HepG2 (cell line): ENCODE measurements around the gene GNG3. TPM values are rescaled to one million over a fixed set of nuclear protein-coding genes. Genes with fewer than 3 reads are reported as not detected.

Source experiments
- ATAC-seq: fragments of 200-7000 bp; cut with Tn5 transposase; 3 replicates; pipeline ENCODE4 v1.9.1; 2020; ENCODE audit warnings: mild to moderate bottlenecking, moderate library complexity
- BruUV-seq: library from RNA; stranded (reverse); fragments of 400-500 nt; replicated peaks from 2 replicates; lab custom pipeline; 2021; lab: Mats Ljungman, UMichigan
- CTCF ChIA-PET: fragments of 300-600 bp; formaldehyde crosslinking; extraction: SDS; loops from one replicate; lab custom pipeline; 2021; ENCODE audit warnings: low total read pairs, inconsistent platforms, low intra/inter-chr PET ratio; lab: Yijun Ruan, JAX
- POLR2A ChIA-PET: fragments of 350-600 bp; sonication (Branson Sonifier 250); formaldehyde crosslinking; loops from one replicate; lab custom pipeline; 2020; ENCODE audit warnings: antibody characterized with exemption, inconsistent platforms; lab: Yijun Ruan, JAX
- DNase-seq: peaks from one replicate; pipeline ENCODE4 v3.0.0-alpha.2; 2015; ENCODE audit warnings: low spot score
- FAIRE-seq: peaks from 3 replicates; lab custom pipeline; 2011; peaks lifted over from hg19 to GRCh38; lab: Jason Lieb, UNC
- H2AFZ ChIP-seq: one replicate; pipeline ENCODE4 v1.6.1; 2011; ENCODE audit warnings: low read length, inconsistent platforms
- H3K27ac ChIP-seq: fragments of 300-600 bp; 3 replicates; pipeline ENCODE4 v1.8.0; 2011; ENCODE audit warnings: mixed run types, mild to moderate bottlenecking, mixed read lengths, low read length, inconsistent platforms; ENCODE audit not compliant: insufficient read depth; ENCODE audit errors: extremely low read length
- H3K27me3 ChIP-seq, 2 experiments: fragments of 200-600 bp in 1 of 2; 2 replicates in 1 of 2; 3 replicates in 1 of 2; pipeline versions ENCODE4 v1.6.0 to v1.8.0; 2011; ENCODE audit warnings: low read length in 2 of 2, mild to moderate bottlenecking in 2 of 2, moderate library complexity in 2 of 2, inconsistent platforms in 1 of 2; ENCODE audit not compliant: insufficient read depth in 2 of 2, control insufficient read depth in 1 of 2
- H3K36me3 ChIP-seq, 2 experiments: fragments of 200-600 bp in 1 of 2; replicated peaks in 1 of 2; 2 replicates in 1 of 2; 3 replicates in 1 of 2; pipeline versions ENCODE4 v1.5.1 to v1.8.0; 2011; ENCODE audit warnings: low read length in 2 of 2, inconsistent platforms in 1 of 2; ENCODE audit not compliant: insufficient read depth in 2 of 2, control insufficient read depth in 1 of 2
- H3K4me1 ChIP-seq: 2 replicates; pipeline ENCODE4 v1.5.1; 2012; ENCODE audit warnings: low read length, inconsistent platforms; ENCODE audit not compliant: insufficient read depth
- H3K4me2 ChIP-seq: 2 replicates; pipeline ENCODE4 v1.6.0; 2011; ENCODE audit warnings: low read depth, low read length, inconsistent platforms
- H3K4me3 ChIP-seq, 3 experiments: fragments of 200-600 bp in 1 of 3; sonication (generic), shearing (Covaris generic) in 1 of 3; replicated peaks in 1 of 3; 2 replicates each; pipeline ENCODE4 v1.5.1; 2011 to 2016; ENCODE audit warnings: low read length in 3 of 3, inconsistent platforms in 2 of 3, low read depth in 2 of 3, mild to moderate bottlenecking in 2 of 3, control low read depth in 1 of 3, mixed read lengths in 1 of 3; ENCODE audit not compliant: insufficient read depth in 1 of 3
- H3K79me2 ChIP-seq: one replicate; pipeline ENCODE4 v1.6.1; 2011; ENCODE audit warnings: low read length, inconsistent platforms; ENCODE audit not compliant: insufficient read depth
- H3K9ac ChIP-seq: 2 replicates; pipeline ENCODE4 v1.6.0; 2011; ENCODE audit warnings: mild to moderate bottlenecking, low read depth, low read length, inconsistent platforms; ENCODE audit not compliant: insufficient read depth
- H3K9me3 ChIP-seq: 2 replicates; pipeline ENCODE4 v1.5.1; 2012; ENCODE audit warnings: mild to moderate bottlenecking, low read length
- H4K20me1 ChIP-seq: 2 replicates; pipeline ENCODE4 v1.6.0; 2011; ENCODE audit warnings: inconsistent platforms, mild to moderate bottlenecking, low read length, moderate library complexity; ENCODE audit not compliant: insufficient read depth
- ARNT ChIP-seq: fragments of 450-650 bp; IDR thresholded peaks from 2 replicates; pipeline ENCODE4 v1.6.1; 2017
- ARNT2 ChIP-seq: sonication (generic); formaldehyde crosslinking; IDR thresholded peaks from 2 replicates; pipeline ENCODE4 v1.8.0; 2022; ENCODE audit warnings: mild to moderate bottlenecking, low read depth, missing genetic modification reagents, moderate library complexity
- BRF2 ChIP-seq: sonication (generic); formaldehyde crosslinking; IDR thresholded peaks from 2 replicates; pipeline ENCODE4 v1.8.1; 2022; ENCODE audit warnings: mild to moderate bottlenecking, missing genetic modification reagents
- CHCHD3 ChIP-seq: sonication (generic); formaldehyde crosslinking; IDR thresholded peaks from 2 replicates; pipeline ENCODE4 v1.8.0; 2022; ENCODE audit warnings: mild to moderate bottlenecking, missing genetic modification reagents, moderate library complexity
- FOXP1 ChIP-seq, 2 experiments: fragments of 450-650 bp in 1 of 2; IDR thresholded peaks; 2 replicates each; pipeline ENCODE4 v1.6.1; 2017 to 2018; ENCODE audit warnings: antibody characterized with exemption in 1 of 2
- IRF2 ChIP-seq: IDR thresholded peaks from 2 replicates; pipeline ENCODE4 v1.6.1; 2018; ENCODE audit warnings: missing genetic modification reagents, missing compliant biosample characterization
- KLF12 ChIP-seq: sonication (generic); formaldehyde crosslinking; IDR thresholded peaks from 2 replicates; pipeline ENCODE4 v1.4.0; 2020; ENCODE audit warnings: missing genetic modification reagents, borderline replicate concordance
- MIXL1 ChIP-seq: IDR thresholded peaks from 2 replicates; pipeline ENCODE4 v1.6.1; 2016
- MTF2 ChIP-seq: sonication (generic); formaldehyde crosslinking; IDR thresholded peaks from 2 replicates; pipeline ENCODE4 v1.5.0; 2020; ENCODE audit warnings: missing genetic modification reagents, borderline replicate concordance
- PHF20 ChIP-seq: sonication (generic); formaldehyde crosslinking; IDR thresholded peaks from 2 replicates; pipeline ENCODE4 v1.5.0; 2020; ENCODE audit warnings: mild to moderate bottlenecking, missing genetic modification reagents
- PRDM10 ChIP-seq: sonication (generic); formaldehyde crosslinking; IDR thresholded peaks from 2 replicates; pipeline ENCODE4 v1.4.0; 2020; ENCODE audit warnings: low read depth, missing genetic modification reagents
- REXO4 ChIP-seq: sonication (generic); formaldehyde crosslinking; IDR thresholded peaks from 2 replicates; pipeline ENCODE4 v1.8.0; 2022; ENCODE audit warnings: missing genetic modification reagents, mild to moderate bottlenecking, borderline replicate concordance
- RORA ChIP-seq: sonication (generic); formaldehyde crosslinking; IDR thresholded peaks from 2 replicates; pipeline ENCODE4 v1.5.0; 2020; ENCODE audit warnings: mild to moderate bottlenecking, missing genetic modification reagents, moderate library complexity
- SAP130 ChIP-seq: IDR thresholded peaks from 2 replicates; pipeline ENCODE4 v1.6.1; 2016; ENCODE audit warnings: low read depth
- SKI ChIP-seq: fragments of 450-650 bp; IDR thresholded peaks from one replicate; pipeline ENCODE4 v1.6.1; 2018; ENCODE audit warnings: mild to moderate bottlenecking; ENCODE audit not compliant: partially characterized antibody
- TCF7 ChIP-seq: sonication (generic); IDR thresholded peaks from 2 replicates; pipeline ENCODE4 v1.6.1; 2016; ENCODE audit warnings: antibody characterized with exemption, low read depth
- ZBTB7A ChIP-seq: sonication (generic); formaldehyde crosslinking; IDR thresholded peaks from 2 replicates; pipeline ENCODE4 v1.8.0; 2022; ENCODE audit warnings: mild to moderate bottlenecking, missing genetic modification reagents
- ZMYM3 ChIP-seq: sonication (generic); formaldehyde crosslinking; IDR thresholded peaks from 2 replicates; pipeline ENCODE4 v1.5.1; 2020; ENCODE audit warnings: mild to moderate bottlenecking, missing genetic modification reagents
- ZNF296 ChIP-seq: sonication (generic); formaldehyde crosslinking; conservative IDR thresholded peaks from 2 replicates; pipeline ENCODE4 v1.5.0; 2020; ENCODE audit warnings: mild to moderate bottlenecking, missing genetic modification reagents
- ZNF414 ChIP-seq: sonication (generic); formaldehyde crosslinking; IDR thresholded peaks from 2 replicates; pipeline ENCODE4 v1.5.0; 2020; ENCODE audit warnings: missing genetic modification reagents
- ZNF501 ChIP-seq: sonication (generic); formaldehyde crosslinking; IDR thresholded peaks from 2 replicates; pipeline ENCODE4 v1.5.1; 2020; ENCODE audit warnings: mild to moderate bottlenecking, moderate library complexity, missing genetic modification reagents
- ZNF674 ChIP-seq: sonication (generic); formaldehyde crosslinking; IDR thresholded peaks from 2 replicates; pipeline ENCODE4 v1.5.0; 2020; ENCODE audit warnings: low read depth, mild to moderate bottlenecking, missing genetic modification reagents
- ZNF777 ChIP-seq: sonication (generic); formaldehyde crosslinking; IDR thresholded peaks from 2 replicates; pipeline ENCODE4 v1.4.0; 2020; ENCODE audit warnings: missing genetic modification reagents
- WGBS: methylation state at CpG from one replicate; pipeline ENCODE4 v1.1.6; 2017; ENCODE audit warnings: low lambda C conversion rate; 5-methylcytosine and 5-hydroxymethylcytosine counted together
- in situ Hi-C: cut with HindIII; loops from 2 replicates; pipeline ENCODE4 v1.10.0; 2017; ENCODE audit warnings: low pct_unique_long_range_greater_than_20kb; ENCODE audit not compliant: extremely low pct_ligation_motif_present
- intact Hi-C: fragments of 100-400 bp; cut with micrococcal nuclease; formaldehyde crosslinking; loops from one replicate; pipeline ENCODE4 v1.10.0; 2022; ENCODE audit not compliant: unreplicated experiment
- polyA plus RNA-seq, 8 experiments: library from polyadenylated mRNA; depleted of rRNA in 3 of 8; stranded (reverse) in 7 of 8; unstranded in 1 of 8; fragments of >200 nt; fragmentation: Illumina TruSeq in 4 of 8; extraction: Trizol in 4 of 8; gene quantifications; 2 replicates each; pipeline versions ENCODE4 v1.2.1 to v1.2.3, GENCODE V29; 2011 to 2016; ENCODE audit warnings: low read depth in 4 of 8, missing spikeins in 1 of 8, mixed read lengths in 1 of 8; ENCODE audit not compliant: insufficient read depth in 1 of 8
- total RNA-seq, 5 experiments: library from RNA; depleted of rRNA; stranded (reverse); fragments of >200 nt; fragmentation: Illumina TruSeq; extraction: Trizol; gene quantifications; 2 replicates each; pipeline ENCODE4 v1.2.3, GENCODE V29; 2016; ENCODE audit warnings: low read depth in 1 of 5

Gene GNG3
- total and polyA plus RNA-seq, 2 of the 13 experiments (the other 11 are each of a cell fraction or from before 2014, with no cell fraction given): not detected

- Histone ChIP-seq H3K4me2 (peak overlapping the region; percentile 85), H3K4me1 (peaks cover 49% of the 10 kb centered on the region), H2AFZ (no peak overlapping the region), H3K36me3 (peaks cover 2 to 29% of the 10 kb centered on the region in 2 experiments), H3K9ac (peak overlapping the region; percentile 95), H3K9me3 (no peaks in the 10 kb centered on the region), H4K20me1 (peaks cover 30% of the 10 kb centered on the region), H3K27me3 (peaks cover 0 to 3% of the 10 kb centered on the region in 2 experiments; a peak in 1 of 5 replicates), H3K4me3 (peak overlapping the region; percentile 85 to 94 (median 91)), H3K79me2 (peaks cover 68% of the 10 kb centered on the region), H3K27ac (peak overlapping the region; percentile 99)
- DNase-seq: no peak
- no peak for ATAC-seq
- in situ Hi-C loops (no loop called here), intact Hi-C loops (loop anchor here (5.0 kb wide), 1 partner anchor 115 kb away; no protein-coding TSS in a partner anchor)
- CTCF ChIA-PET: no interaction called here
- no peak for FAIRE-seq
- under 1% methylated on average over 23 of the region's 37 CpGs for WGBS
- POLR2A ChIA-PET: interaction anchor here (0.6 to 5.7 kb wide), 36 partner anchors 11 to 324 kb away, joined by 3 to 129 read pairs (median 10); partner anchors contain the start of genes AHNAK, B3GAT3, BSCL2 and C11orf98
- no TSS peak for BruUV-seq
- TF ChIP-seq RORA: no peak
- TF ChIP-seq TCF7: no peak
- TF ChIP-seq FOXP1 (IDR thresholded peaks at IDR 0.05): no peak
- TF ChIP-seq FOXP1 (CRISPR knock-in tag; IDR thresholded peaks at IDR 0.05): no peak
- no peak for TF ChIP-seq PHF20
- TF ChIP-seq ARNT2 (CRISPR knock-in tag): no peak
- TF ChIP-seq ZNF674 (CRISPR knock-in tag): no peak; the same call in 1 of the 2 replicates
- no peak for TF ChIP-seq IRF2 (CRISPR knock-in tag)
- 0 out of 2 replicates have a peak, but pooled peaks have one; percentile 12 for TF ChIP-seq ZNF296 (CRISPR knock-in tag)
- no peak for TF ChIP-seq ZMYM3
- TF ChIP-seq REXO4 (CRISPR knock-in tag): no peak
- no peak for TF ChIP-seq MTF2 (CRISPR knock-in tag)
- TF ChIP-seq ZNF414 (CRISPR knock-in tag): no peak
- no peak for TF ChIP-seq KLF12 (CRISPR knock-in tag)
- no peak for TF ChIP-seq MIXL1 (CRISPR knock-in tag)
- 0 out of 2 replicates have a peak, but pooled peaks have one; percentile 12 for TF ChIP-seq ZBTB7A (CRISPR knock-in tag)
- TF ChIP-seq CHCHD3 (CRISPR knock-in tag): no peak
- no peak for TF ChIP-seq ARNT
- TF ChIP-seq SKI: no peak
- no peak for TF ChIP-seq PRDM10 (CRISPR knock-in tag)
- TF ChIP-seq ZNF501 (CRISPR knock-in tag): no peak
- peak; percentile 41; the same call in 1 of the 2 replicates for TF ChIP-seq ZNF777 (CRISPR knock-in tag)
- TF ChIP-seq BRF2 (CRISPR knock-in tag): no peak
- no peak for TF ChIP-seq SAP130 (CRISPR knock-in tag)
Measured at GRCh38 chr11:62726915-62727164, 19.4 kb downstream of the GNG3 start.
